GM19328 (cell line): ENCODE data around the gene PDE6G.
A peak's percentile ranks its signal among the peaks of the same experiment; 100 is the strongest.
"Not testable (repeated sequence)": the region's sequence is repeated elsewhere in the genome, so short reads cannot be mapped to it uniquely, and the experiment has no call there.

Experiments
- ATAC-seq: cut with Tn5 transposase; IDR thresholded peaks from one replicate; pipeline ENCODE4 v1.9.1; 2021; ENCODE audit warnings: mild to moderate bottlenecking, moderate library complexity; ENCODE audit not compliant: unreplicated experiment

PDE6G gene

DNA sequence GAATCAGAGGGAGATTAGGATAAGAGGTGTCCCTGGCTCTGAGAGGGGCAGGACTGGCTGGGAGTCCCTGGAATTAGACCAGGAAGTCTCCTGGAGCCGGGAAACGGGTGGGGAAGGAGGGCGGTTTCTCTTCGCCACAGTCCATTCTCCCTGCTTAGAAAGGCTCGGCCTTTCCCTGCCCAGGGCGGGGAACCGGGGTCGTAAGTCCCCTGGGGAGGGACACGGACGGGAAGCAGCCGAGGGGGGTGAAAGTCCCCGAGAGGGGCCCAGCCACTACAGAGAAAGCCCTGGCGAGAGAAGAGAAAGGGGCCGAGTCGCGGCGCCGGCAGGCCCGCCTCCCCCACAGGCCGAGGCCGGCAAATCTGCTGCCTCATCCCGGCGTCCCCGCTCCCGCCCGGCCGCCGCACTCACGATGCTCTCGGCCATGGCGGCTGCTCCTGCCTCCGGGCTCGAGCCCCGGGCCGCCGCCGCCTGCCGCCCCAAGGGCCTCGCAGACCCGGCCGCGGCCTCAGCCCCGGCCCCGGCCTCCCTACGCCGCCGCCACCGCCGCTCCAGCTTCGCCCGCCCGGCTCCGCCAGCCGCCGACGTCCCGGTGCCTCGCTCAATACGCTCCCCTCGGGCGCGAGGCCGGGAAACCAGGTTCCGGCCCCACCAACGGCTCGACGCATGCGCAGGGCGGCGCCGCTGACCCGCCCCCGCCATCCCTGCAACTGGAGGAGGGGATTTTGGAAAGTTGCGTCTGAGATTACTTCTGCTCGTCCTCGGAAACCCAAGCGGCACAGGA lies 19.6 kb downstream of the PDE6G start, which contains the start of the genes NPLOC4 and TSPAN10:
Gene NPLOC4 (minus strand): TSS at position 608 of the 784 bp plus-strand sequence. CDS start 182 bp downstream, at position 426.
Gene TSPAN10 (plus strand): TSS at position 692 of the 784 bp plus-strand sequence. CDS start 5,217 bp downstream, outside the sequence.
- peak; percentile 85 for ATAC-seq

DNA sequence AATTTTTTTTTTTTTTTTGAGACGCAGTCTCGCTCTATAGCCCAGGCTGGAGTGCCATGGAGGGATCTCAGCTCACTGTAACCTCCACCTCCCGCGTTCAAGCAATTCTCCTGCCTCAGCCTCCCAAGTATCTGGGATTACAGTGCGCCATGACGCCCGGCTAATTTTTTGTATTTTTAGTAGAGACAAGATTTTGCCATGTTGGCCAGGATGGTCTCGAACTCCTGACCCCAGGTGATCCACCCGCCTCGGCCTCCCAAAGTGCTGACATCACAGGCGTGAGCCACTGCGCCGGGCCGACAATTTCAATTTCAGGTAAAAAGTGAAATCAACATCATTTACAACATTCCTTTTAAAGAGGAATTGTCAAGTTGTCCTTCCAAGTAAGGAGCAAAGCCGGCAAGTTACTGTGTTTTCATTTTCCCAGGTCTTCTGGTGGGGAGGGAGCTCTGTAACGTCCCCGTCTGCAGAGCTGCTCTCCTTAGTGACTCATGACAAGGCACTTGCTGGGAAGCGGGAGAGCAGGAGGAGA lies 20.3 kb downstream of the PDE6G start:
- no peak for ATAC-seq

DNA sequence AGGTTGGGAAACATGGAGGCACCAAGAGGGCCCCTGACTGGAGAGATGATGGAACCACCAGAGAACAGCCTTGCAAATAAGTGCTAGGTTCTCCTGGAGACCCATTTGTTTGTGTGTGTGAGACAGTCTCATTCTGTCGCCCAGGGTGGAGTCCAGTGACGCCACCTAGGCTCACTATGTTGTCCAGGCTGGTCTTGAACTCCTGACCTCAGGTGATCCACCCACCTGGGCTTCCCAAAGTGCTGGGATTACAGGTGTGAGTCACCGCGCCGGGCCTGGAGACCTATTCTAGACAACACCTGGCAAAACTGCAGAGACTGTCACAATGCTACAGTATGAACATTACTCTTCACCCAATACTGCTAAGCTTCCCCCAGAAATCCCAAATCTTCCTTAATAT lies 20.9 kb downstream of the PDE6G start:
- no peak for ATAC-seq

DNA sequence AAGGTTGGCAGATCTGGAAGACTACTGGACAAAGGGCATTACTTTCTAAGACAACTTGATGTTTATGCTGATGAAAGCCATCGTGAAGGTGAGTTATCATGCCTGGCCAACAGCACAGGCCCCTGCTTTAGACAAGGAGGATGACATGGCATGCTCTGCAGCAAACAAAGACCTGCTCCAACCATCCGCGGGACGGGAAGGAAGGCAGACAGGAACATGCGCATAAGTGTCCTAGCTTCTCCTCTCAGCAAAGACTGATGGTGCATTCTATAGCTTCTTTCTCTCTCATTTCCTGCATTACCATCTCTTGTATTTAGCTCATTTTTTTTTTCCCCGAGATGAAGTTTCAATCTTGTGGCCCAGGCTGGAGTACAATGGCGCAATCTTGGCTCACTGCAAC lies 24.9 kb downstream of the PDE6G start:
- ATAC-seq, result no peak

DNA sequence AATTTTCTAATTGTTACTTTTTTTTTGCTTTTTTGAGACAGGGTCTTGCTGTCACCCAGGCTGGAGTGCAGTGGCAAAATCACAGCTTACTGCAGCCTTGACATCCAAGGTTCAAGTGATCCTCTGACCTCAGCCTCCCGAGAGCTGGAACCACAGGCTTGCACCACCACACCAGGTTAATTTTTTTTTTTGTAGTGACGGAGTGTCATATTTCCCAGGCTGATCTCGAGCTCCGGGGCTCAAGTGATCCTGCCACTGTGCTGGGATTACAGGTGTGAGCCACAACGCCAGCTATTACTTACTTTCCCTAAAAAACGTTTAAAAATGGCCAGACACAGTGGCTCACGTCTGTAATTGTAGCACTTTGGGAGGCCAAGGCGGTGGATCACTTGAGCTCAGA lies 26.1 kb downstream of the PDE6G start:
- ATAC-seq, result no peak

DNA sequence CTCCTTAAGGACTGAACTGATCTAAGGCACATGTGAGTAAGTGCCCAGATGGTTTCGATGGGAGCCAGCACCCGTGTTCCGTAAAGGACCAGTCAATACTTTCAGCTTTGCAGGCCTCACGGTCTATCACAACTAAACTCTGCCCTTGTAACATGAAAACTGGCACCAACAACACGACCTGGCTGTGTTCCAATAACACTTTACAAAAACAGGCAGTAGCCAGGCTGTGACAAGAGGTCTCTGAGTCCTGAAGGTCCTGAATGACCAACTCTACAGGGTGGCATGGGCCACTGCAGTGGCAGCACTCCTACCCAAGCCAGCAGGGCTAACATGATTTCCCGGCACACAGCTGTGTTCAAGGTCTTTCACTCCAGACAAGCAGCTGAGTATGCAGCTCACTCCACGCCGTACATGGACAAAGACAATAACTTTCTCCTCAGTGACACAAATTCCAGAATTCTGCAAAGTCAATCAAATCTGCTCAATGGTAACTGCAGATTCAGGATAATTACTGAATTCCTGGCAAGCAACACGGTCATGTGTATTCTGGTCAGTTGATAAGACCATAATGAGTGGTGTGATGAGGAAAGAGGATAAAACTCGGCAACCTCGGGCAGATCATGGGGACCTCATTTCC lies 34.7 kb downstream of the PDE6G start:
- no peak for ATAC-seq

DNA sequence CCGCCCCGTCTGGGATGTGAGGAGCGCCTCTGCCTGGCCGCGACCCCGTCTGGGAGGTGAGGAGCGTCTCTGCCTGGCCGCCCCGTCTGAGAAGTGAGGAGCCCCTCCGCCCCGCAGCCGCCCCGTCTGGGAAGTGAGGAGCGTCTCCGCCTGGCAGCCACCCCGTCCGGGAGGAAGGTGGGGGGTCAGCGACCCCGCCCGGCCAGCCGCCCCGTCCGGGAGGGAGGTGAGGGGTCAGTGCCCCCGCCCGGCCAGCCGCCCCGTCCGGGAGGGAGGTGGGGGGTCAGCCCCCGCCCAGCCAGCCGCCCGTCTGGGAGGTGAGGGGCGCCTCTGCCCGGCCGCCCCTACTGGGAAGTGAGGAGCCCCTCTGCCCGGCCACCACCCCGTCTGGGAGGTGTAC lies 38.0 kb downstream of the PDE6G start:
- not testable (repeated sequence) for ATAC-seq

DNA sequence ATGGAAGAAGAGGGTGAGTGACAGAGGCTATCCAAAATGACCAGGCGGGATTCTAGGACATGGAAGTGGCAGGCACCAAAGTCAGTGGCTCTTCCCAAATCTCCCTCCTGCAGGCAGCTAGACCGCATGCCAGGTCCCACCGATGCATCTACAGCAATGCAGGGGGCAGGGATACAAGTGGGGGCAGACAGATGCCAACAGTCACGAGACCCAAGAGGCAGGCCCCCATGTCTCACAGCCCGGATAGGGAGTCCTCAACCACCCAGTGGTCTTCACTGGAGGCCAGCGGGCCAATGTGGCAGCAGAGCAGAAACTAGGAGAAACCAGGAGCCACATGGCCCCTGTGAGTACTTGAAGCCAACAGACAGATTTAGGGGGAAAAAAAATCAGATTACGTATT lies 39.5 kb downstream of the PDE6G start:
- ATAC-seq, result no peak

DNA sequence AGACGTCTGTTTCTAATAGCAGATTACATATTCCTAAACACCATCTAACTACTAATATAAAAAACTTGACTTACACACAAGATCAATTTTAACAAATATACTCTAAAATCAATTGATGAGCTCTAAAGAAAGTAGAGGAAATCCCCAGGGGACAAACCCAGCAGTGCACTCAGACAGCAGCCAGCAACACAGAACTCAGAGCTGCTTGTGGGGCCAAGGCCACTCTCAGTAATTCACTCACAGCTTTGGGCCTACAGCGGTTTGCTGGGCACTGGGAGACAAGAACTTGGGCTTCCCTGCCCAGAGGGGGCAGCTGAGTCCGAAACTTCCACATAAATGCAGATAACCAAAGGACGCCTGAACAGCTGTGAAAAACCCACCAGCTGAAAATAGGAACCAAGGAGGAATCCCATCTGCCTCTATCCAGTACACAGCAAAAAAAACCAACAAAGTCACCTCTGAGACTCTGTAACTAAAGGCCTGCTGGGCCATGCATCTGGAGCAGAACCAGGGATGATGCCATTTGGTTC lies 40.9 kb downstream of the PDE6G start:
- no peak for ATAC-seq

DNA sequence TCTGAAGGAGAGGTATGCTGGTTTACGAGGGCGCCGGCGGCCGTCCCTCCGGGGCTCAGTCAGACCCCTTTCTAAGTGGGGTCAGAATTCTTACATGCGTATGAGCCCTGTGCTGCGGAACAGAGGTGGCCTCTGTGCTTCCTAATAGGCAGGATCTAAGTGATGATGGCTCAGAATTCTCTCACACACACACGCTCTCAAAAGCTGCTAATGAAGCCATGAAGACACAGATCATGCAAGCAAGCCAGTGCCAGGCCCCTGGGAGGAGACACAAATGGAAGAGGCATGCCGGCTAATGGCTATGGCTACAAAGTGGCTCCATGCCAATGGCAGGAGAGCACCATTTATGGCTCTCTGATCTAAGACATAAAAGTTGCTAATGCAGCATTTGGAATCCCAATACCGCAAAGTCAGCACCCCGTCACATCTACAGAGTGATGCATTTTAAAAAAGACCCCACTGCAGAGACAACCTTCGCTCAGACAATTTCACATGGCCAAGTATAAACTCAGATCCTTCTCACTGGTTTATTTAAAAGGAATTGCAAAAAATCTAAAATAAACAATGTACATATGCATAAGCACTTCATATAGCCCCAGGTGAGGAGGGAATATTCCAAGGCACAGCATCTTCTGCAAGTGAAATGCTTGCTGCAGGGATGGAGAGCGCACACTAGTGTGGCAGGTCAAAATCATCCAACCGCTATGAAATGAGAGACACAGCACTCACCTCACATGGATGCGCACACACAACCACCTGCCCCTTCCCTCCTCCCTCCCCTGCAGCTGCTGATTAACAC lies 44.0 kb downstream of the PDE6G start:
- ATAC-seq, result no peak

DNA sequence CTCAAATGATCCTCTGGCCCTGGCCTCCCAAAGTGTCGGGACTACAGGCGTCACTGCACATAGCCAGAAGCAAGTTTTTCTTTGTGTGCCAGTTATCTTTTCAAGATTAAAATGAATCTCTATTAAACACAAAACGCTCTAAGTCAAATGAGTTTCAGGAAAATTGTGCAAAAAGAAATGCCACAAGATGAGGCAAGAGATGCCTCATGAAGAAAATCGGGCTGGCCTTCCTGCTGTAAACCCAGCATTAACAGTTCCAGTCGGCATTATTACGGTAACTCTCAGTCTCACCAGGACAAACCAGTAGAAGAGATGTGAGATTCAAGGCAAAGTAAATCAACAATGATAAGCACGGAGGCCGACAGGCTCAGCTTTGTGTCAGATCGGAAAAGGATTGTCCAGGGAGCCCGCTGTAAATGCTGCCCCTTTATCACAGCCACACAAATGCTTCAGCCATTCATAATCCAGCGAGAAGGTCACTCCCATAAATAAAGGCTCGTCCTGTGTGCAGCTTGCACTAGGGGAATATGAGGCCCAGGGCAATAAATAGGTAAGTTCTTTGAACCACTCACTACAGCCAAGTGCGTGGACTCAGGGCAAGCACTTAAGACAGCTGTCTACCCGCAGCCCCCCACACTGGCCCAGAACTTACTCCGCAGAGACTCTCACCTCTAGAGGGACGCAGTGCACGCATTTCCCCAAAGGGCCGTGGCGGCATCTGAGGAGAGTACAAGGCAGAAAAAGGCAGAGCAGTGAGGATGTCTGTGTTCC lies 46.6 kb downstream of the PDE6G start:
- no peak for ATAC-seq

DNA sequence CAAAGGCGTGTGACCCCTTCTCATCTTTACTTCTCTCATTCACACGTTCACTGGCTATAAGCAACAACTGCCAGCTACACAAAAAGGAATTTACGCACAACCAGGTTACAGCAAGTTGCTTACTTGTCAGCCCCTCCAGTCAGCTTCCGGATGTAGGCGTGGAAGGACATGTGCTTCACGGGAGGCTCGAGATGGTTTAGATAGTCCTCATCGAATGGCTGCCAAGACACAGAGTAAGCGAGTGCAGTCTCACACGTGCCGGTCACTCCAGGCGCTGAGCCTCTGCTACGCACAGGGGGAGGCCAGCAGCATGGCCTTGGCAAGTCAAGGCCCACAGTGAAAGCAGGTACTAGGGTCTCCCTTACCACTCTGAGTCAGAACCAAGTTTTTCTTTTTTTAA lies 47.7 kb downstream of the PDE6G start:
- no peak for ATAC-seq

DNA sequence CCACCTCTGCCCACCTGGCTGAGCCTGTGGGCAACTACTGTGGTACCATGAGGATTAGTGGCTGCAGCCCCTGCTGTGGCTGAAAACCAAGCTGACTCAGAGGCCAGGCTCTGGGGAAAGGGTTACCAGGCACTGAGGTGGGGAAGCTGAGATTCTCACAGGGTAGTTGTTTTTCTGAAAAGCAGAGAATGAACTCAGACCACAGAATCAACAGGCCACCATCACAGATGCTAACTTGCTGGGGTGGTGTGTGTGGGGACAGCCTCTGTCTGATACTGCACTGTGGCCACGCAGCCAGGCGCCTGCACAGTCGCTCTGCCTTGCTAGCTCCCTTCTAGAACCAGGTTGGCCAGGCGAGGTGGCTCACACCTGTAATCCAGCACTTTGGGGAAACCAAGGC lies 48.3 kb downstream of the PDE6G start:
- ATAC-seq, result no peak

DNA sequence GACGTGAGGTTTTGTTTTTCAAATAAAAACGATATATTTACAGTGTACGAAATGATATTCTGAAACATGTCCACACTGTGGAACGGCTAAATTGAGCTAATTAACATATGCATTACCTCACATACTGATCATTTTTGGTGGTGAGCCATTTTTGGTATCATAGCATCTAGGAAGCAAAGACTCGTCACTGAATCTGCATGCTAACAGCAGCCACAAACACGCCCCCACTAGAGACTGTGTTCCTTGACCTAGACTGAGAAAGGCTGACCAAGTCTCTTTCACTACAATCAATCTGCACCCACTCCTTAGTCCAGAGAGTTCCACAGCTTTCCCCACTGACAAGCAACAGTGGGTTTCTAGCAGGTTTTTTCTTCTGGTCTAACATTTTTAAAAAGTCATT lies 48.9 kb downstream of the PDE6G start:
- ATAC-seq, result no peak

DNA sequence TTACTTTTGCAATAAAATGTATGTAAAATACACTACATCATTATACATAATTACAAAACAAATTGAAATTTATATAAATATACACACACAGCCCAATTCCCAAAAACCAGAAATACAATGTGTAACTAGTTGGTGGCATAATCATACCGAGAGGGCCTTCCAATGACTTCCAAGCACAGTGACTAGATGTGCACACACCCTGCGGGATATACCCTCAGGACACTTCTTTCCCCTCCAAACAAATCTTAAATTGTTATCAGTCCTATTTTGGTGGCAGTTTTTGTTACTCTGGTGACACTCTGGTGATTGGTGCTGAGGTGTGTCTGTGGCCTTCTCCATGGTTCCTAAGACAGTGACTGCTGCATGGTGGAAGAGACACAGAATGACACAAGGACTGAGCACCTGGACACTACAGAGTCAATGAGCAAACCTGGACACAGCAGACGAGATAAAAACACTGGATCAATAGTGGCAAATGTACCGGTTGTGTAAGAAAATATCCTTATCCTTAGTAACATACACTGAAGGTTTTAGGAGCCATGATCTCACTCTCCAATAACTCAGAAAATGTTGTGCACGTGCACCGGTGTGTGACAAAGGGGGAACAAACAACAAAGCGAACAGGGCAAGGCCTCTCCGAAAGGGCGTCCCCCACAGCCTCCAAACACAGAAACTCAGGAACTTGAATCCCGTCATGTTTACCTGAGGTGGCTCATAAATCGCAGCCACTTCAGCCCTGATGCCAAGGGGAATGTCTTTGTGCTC lies 52.3 kb downstream of the PDE6G start:
- ATAC-seq, result no peak

DNA sequence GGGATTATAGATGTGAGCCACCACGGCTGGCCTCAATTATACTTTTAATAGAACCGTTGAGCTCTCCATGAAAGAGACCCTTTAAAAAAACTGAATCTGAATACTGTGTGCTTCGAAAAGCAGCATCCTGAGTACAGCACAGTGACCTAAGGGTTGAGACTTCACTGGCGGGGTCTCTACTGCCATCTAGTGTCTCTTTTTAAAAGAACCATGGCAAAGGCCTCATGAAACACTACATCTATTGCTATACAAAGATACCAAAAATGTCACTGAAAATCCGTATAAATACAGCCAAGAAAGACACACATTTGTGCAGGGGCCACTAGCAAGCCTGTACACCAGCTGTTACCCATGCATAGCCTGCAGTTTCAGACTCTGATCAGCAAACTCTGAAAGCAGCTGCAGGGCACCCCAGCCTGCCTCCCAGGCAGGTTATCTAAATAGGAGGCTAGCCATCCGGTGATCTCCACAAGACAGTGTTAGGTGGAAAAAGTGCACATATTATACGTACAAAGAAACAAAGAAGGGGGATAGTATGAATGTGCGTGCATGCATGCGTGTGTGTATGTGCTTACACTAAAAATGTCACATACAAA lies 54.7 kb downstream of the PDE6G start:
- ATAC-seq, result no peak
